Stimulated activated CD8-positive, alpha-beta memory T cell treated with anti-CD3 and anti-CD28 coated beads, Interleukin-12 subunit alpha, Interleukin-12 subunit beta, amount 100 ng/mL, for 24 hours (primary cell): ENCODE data around the gene RAB21.
"Not testable (repeated sequence)": the region's sequence is repeated elsewhere in the genome, so short reads cannot be mapped to it uniquely, and the experiment has no call there.

Source experiments
- DNase-seq: peaks from one replicate; pipeline ENCODE4 v3.0.0-alpha.2; 2020; ENCODE audit errors: extremely low read depth

RAB21 gene

GRCh38 chr12:71752891-71753290 is 1.8 kb upstream of the RAB21 start:
- DNase-seq = no peak

GRCh38 chr12:71755146-71755892 is 656 bp downstream of the RAB21 start:
- DNase-seq = no peak

- no peak for DNase-seq
These were observed 1.5 kb downstream of the RAB21 start for GRCh38 chr12:71756054-71756690.

GRCh38 chr12:71759941-71760340 is 5.3 kb downstream of the RAB21 start:
- DNase-seq = no peak

- no peak for DNase-seq
These were observed 5.8 kb downstream of the RAB21 start for GRCh38 chr12:71760471-71760870.

- DNase-seq = not testable (repeated sequence)
These were observed 6.7 kb downstream of the RAB21 start for GRCh38 chr12:71761354-71761753.

- DNase-seq = no peak
These were observed 9.2 kb downstream of the RAB21 start for GRCh38 chr12:71763677-71764379.

GRCh38 chr12:71764587-71765321 is 10.1 kb downstream of the RAB21 start:
- DNase-seq = no peak

GRCh38 chr12:71766202-71766601 is 11.5 kb downstream of the RAB21 start:
- DNase-seq = no peak

- DNase-seq = no peak
These were observed 12.5 kb downstream of the RAB21 start for GRCh38 chr12:71767183-71767582.

- no peak for DNase-seq
These were observed 14.2 kb downstream of the RAB21 start for GRCh38 chr12:71768900-71769299.

GRCh38 chr12:71771069-71771468 is 16.4 kb downstream of the RAB21 start:
- no peak for DNase-seq

GRCh38 chr12:71772735-71773134 is 18.1 kb downstream of the RAB21 start:
- DNase-seq = no peak

- DNase-seq = no peak
These were observed 25.7 kb downstream of the RAB21 start for GRCh38 chr12:71780237-71780822.

GRCh38 chr12:71782017-71782416 is 27.4 kb downstream of the RAB21 start:
- DNase-seq = no peak

GRCh38 chr12:71786829-71787228 is 32.2 kb downstream of the RAB21 start:
- no peak for DNase-seq

- no peak for DNase-seq
These were observed 32.9 kb downstream of the RAB21 start for GRCh38 chr12:71787580-71787979.

- no peak for DNase-seq
These were observed 35.7 kb downstream of the RAB21 start for GRCh38 chr12:71790331-71790730.

GRCh38 chr12:71791473-71792150 is 36.9 kb downstream of the RAB21 start:
- DNase-seq = no peak

GRCh38 chr12:71792599-71792998 is 37.9 kb downstream of the RAB21 start:
- DNase-seq = no peak

GRCh38 chr12:71795901-71796300 is 41.2 kb downstream of the RAB21 start:
- DNase-seq = no peak
